Suprapubic skin (tissue), 3 donors: Measurements from ENCODE around the gene WNT16.

Experiments used
- EP300 ChIP-seq: sonication (generic); formaldehyde crosslinking; IDR thresholded peaks from one replicate; pipeline ENCODE4 v1.6.1; 2017; ENCODE audit warnings: antibody characterized with exemption
- TF ChIP-seq, protein P1 (sequence below), 2 donors: fragments of 200-600 bp in 1 of 2; fragments of 450-650 bp in 1 of 2; sonication (generic) in 1 of 2; IDR thresholded peaks; one replicate each; pipeline ENCODE4 v1.5.1; 2016 to 2019; ENCODE audit warnings: antibody characterized with exemption in 2 of 2, mild to moderate bottlenecking in 1 of 2, moderate library complexity in 1 of 2

DNA sequence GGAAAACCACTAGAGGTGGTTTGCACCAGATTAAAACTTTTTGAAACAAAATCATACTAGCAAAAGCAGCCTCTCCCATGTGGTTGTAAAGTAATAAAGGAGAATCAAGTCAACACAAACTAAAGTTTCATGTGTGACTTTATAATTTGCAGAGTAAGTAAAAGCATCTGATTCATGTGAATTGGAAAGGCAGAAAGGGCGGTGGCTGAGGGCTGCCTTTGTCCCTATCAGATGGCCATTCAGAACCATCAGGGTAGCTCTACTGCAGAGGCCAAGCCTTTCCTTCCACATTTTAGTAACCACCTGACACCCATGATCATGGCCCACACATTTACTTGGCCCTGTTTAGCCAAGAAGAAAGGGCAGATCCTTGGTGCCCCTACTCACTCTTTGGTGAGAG lies 15.7 kb downstream of the WNT16 start:
- TF ChIP-seq, protein P1, sequence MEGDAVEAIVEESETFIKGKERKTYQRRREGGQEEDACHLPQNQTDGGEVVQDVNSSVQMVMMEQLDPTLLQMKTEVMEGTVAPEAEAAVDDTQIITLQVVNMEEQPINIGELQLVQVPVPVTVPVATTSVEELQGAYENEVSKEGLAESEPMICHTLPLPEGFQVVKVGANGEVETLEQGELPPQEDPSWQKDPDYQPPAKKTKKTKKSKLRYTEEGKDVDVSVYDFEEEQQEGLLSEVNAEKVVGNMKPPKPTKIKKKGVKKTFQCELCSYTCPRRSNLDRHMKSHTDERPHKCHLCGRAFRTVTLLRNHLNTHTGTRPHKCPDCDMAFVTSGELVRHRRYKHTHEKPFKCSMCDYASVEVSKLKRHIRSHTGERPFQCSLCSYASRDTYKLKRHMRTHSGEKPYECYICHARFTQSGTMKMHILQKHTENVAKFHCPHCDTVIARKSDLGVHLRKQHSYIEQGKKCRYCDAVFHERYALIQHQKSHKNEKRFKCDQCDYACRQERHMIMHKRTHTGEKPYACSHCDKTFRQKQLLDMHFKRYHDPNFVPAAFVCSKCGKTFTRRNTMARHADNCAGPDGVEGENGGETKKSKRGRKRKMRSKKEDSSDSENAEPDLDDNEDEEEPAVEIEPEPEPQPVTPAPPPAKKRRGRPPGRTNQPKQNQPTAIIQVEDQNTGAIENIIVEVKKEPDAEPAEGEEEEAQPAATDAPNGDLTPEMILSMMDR (IDR thresholded peaks at IDR 0.05): no peak
- no peak for TF ChIP-seq EP300
